ENCODE measurements around the gene TEX264.

DNA sequence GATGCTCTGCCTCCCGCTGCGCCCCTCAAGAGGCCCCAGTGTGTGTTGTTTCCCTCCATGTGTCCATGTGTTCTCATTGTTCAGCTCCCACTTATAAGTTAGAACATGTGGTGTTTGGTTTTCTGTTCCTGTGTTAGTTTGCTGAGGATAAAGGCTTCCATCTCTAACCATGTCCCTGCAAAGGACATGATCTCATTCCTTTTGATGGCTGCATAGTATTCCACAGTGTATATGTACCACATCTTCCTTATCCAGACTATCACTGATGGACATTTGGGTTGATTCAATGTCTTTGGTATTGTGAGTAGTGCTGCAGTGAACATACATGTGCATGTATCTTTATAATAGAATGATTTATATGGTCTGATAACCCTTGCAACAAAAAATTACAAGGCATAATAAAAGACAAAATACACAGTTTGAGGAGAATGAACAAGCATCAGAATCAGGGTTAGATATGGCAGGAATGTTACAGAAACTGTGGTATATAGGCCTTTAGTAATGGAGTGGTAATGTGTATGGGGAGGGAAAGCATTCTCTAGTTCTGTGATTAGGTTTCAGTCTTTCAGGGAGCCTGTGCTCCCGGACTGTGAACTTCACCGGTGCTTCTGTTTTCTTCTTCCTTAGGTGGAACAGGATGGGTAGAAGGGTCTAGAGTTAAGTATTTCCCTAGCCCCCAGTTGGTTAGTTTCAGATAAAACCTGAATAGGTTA lies 63.0 kb downstream of the TEX264 start:
- TF ChIP-seq ZBTB8A (tag by site-specific recombination; IDR thresholded peaks at IDR 0.05), result no peak
- TF ChIP-seq, protein P1, sequence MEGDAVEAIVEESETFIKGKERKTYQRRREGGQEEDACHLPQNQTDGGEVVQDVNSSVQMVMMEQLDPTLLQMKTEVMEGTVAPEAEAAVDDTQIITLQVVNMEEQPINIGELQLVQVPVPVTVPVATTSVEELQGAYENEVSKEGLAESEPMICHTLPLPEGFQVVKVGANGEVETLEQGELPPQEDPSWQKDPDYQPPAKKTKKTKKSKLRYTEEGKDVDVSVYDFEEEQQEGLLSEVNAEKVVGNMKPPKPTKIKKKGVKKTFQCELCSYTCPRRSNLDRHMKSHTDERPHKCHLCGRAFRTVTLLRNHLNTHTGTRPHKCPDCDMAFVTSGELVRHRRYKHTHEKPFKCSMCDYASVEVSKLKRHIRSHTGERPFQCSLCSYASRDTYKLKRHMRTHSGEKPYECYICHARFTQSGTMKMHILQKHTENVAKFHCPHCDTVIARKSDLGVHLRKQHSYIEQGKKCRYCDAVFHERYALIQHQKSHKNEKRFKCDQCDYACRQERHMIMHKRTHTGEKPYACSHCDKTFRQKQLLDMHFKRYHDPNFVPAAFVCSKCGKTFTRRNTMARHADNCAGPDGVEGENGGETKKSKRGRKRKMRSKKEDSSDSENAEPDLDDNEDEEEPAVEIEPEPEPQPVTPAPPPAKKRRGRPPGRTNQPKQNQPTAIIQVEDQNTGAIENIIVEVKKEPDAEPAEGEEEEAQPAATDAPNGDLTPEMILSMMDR (tag by site-specific recombination; IDR thresholded peaks at IDR 0.05), result no peak
- no peak for TF ChIP-seq HOXD13 (CRISPR knock-in tag; IDR thresholded peaks at IDR 0.05; ENCODE audit: borderline replicate concordance)
- TF ChIP-seq, protein P2, sequence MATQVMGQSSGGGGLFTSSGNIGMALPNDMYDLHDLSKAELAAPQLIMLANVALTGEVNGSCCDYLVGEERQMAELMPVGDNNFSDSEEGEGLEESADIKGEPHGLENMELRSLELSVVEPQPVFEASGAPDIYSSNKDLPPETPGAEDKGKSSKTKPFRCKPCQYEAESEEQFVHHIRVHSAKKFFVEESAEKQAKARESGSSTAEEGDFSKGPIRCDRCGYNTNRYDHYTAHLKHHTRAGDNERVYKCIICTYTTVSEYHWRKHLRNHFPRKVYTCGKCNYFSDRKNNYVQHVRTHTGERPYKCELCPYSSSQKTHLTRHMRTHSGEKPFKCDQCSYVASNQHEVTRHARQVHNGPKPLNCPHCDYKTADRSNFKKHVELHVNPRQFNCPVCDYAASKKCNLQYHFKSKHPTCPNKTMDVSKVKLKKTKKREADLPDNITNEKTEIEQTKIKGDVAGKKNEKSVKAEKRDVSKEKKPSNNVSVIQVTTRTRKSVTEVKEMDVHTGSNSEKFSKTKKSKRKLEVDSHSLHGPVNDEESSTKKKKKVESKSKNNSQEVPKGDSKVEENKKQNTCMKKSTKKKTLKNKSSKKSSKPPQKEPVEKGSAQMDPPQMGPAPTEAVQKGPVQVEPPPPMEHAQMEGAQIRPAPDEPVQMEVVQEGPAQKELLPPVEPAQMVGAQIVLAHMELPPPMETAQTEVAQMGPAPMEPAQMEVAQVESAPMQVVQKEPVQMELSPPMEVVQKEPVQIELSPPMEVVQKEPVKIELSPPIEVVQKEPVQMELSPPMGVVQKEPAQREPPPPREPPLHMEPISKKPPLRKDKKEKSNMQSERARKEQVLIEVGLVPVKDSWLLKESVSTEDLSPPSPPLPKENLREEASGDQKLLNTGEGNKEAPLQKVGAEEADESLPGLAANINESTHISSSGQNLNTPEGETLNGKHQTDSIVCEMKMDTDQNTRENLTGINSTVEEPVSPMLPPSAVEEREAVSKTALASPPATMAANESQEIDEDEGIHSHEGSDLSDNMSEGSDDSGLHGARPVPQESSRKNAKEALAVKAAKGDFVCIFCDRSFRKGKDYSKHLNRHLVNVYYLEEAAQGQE (tag by site-specific recombination; IDR thresholded peaks at IDR 0.05), result no peak
- TF ChIP-seq ZNF311 (tag by site-specific recombination; IDR thresholded peaks at IDR 0.05; ENCODE audit: borderline replicate concordance), result no peak
- TF ChIP-seq, protein P3, sequence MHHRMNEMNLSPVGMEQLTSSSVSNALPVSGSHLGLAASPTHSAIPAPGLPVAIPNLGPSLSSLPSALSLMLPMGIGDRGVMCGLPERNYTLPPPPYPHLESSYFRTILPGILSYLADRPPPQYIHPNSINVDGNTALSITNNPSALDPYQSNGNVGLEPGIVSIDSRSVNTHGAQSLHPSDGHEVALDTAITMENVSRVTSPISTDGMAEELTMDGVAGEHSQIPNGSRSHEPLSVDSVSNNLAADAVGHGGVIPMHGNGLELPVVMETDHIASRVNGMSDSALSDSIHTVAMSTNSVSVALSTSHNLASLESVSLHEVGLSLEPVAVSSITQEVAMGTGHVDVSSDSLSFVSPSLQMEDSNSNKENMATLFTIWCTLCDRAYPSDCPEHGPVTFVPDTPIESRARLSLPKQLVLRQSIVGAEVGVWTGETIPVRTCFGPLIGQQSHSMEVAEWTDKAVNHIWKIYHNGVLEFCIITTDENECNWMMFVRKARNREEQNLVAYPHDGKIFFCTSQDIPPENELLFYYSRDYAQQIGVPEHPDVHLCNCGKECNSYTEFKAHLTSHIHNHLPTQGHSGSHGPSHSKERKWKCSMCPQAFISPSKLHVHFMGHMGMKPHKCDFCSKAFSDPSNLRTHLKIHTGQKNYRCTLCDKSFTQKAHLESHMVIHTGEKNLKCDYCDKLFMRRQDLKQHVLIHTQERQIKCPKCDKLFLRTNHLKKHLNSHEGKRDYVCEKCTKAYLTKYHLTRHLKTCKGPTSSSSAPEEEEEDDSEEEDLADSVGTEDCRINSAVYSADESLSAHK (tag by site-specific recombination; IDR thresholded peaks at IDR 0.05), result no peak
